ENCODE measurements around the gene GOLT1B. TPM values are rescaled to one million over a fixed set of nuclear protein-coding genes. Genes with fewer than 3 reads are reported as not detected.

GOLT1B gene
- total and polyA plus RNA-seq, 9 of the 15 experiments (the other 6 are each of a cell fraction or from before 2014, with no cell fraction given), result 9.4 to 66.1 (median 26.7) TPM

DNA sequence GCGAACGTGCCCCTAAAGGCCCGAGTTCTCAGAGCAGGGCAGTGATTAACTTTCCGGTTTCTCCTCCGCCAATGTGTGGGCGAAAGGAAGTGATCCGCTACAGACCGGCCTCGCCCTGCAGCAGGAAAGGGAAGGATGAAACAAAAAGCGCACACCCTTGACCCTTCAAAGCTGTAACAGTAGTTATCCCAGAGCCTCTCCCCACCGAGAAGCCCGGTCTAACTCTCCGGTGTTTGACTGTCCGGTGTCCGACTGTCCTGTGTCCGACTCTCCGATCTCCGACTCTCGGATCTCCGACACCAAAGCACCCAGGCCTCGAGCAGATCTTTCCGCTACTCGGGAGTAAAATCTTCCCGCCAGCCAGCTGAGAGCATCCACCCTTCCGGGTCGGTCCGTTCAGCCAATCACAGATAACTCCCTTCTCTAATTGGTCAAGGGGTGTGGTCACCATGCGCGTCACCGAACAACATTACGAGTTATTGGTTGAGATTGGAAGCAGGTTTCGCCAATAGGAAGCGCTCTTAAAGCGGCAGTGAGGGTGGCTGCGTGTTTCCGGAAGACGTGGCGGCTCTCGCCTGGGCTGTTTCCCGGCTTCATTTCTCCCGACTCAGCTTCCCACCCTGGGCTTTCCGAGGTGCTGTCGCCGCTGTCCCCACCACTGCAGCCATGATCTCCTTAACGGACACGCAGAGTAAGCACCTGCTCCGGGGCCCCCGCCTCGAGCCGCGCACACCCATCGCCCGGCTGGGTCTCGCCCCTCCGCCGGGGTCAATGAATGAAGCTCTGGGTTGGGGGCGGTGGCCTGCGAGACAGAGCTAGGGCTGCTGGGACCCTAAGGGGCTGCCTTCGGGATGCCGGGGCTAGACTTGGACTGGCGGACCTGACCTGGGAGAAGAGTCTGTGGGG is at the start of gene GOLT1B, which contains the start of gene RECQL (continued):
- peak; percentile 97 for TF ChIP-seq MBD2 (IDR thresholded peaks at IDR 0.05; ENCODE audit: borderline replicate concordance, low read depth)
- TF ChIP-seq CC2D1A (IDR thresholded peaks at IDR 0.05), result peak; percentile 92
- TF ChIP-seq CTBP1 (IDR thresholded peaks at IDR 0.05; ENCODE audit: borderline replicate concordance), result peak; percentile 55; the same call in 1 of the 2 replicates
- peak; percentile 41; the same call in 1 of the 2 replicates for TF ChIP-seq FOXP1 (CRISPR knock-in tag; IDR thresholded peaks at IDR 0.05)
- no peak for TF ChIP-seq ZNF23 (CRISPR knock-in tag; IDR thresholded peaks at IDR 0.05)
- TF ChIP-seq CHD1 (IDR thresholded peaks at IDR 0.05; ENCODE audit: low read length), result no peak
- TF ChIP-seq HNRNPK (IDR thresholded peaks at IDR 0.05; ENCODE audit: low read depth, low read length, poor library complexity, severe bottlenecking), result no peak
- no peak for TF ChIP-seq ADNP (tag; IDR thresholded peaks at IDR 0.05)
- TF ChIP-seq ZNF347 (CRISPR knock-in tag; IDR thresholded peaks at IDR 0.05; ENCODE audit: low read depth), result no peak
- TF ChIP-seq PPARD (CRISPR knock-in tag; IDR thresholded peaks at IDR 0.05), result no peak
- no peak for TF ChIP-seq HSF4 (CRISPR knock-in tag; IDR thresholded peaks at IDR 0.05; ENCODE audit: borderline replicate concordance)
- TF ChIP-seq, protein P1, sequence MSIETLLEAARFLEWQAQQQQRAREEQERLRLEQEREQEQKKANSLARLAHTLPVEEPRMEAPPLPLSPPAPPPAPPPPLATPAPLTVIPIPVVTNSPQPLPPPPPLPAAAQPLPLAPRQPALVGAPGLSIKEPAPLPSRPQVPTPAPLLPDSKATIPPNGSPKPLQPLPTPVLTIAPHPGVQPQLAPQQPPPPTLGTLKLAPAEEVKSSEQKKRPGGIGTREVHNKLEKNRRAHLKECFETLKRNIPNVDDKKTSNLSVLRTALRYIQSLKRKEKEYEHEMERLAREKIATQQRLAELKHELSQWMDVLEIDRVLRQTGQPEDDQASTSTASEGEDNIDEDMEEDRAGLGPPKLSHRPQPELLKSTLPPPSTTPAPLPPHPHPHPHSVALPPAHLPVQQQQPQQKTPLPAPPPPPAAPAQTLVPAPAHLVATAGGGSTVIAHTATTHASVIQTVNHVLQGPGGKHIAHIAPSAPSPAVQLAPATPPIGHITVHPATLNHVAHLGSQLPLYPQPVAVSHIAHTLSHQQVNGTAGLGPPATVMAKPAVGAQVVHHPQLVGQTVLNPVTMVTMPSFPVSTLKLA (conservative IDR thresholded peaks at IDR 0.05), result peak; percentile 99
- TF ChIP-seq ESRRA (IDR thresholded peaks at IDR 0.05; ENCODE audit: borderline replicate concordance, low read depth), result 0 out of 2 replicates have a peak, but pooled peaks have one; percentile 12
- TF ChIP-seq KAT2B (IDR thresholded peaks at IDR 0.05; ENCODE audit: low read depth, low read length), result no peak
- no peak for TF ChIP-seq CAMTA2 (CRISPR knock-in tag; conservative IDR thresholded peaks at IDR 0.05)
- TF ChIP-seq, protein P2, sequence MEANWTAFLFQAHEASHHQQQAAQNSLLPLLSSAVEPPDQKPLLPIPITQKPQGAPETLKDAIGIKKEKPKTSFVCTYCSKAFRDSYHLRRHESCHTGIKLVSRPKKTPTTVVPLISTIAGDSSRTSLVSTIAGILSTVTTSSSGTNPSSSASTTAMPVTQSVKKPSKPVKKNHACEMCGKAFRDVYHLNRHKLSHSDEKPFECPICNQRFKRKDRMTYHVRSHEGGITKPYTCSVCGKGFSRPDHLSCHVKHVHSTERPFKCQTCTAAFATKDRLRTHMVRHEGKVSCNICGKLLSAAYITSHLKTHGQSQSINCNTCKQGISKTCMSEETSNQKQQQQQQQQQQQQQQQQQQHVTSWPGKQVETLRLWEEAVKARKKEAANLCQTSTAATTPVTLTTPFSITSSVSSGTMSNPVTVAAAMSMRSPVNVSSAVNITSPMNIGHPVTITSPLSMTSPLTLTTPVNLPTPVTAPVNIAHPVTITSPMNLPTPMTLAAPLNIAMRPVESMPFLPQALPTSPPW (CRISPR knock-in tag; IDR thresholded peaks at IDR 0.05), result no peak
- no peak for TF ChIP-seq PRPF4 (IDR thresholded peaks at IDR 0.05; ENCODE audit: insufficient read depth, low read depth, low read length, poor library complexity, severe bottlenecking)
- no peak for TF ChIP-seq SMAD1 (IDR thresholded peaks at IDR 0.05; ENCODE audit: low read depth, low read length, partially characterized antibody)
- no peak; the same call in 1 of the 2 replicates for TF ChIP-seq JUN (IDR thresholded peaks at IDR 0.05; ENCODE audit: borderline replicate concordance, low read depth, low read length)
- no peak for TF ChIP-seq JUN (CRISPR knock-in tag; IDR thresholded peaks at IDR 0.05; ENCODE audit: borderline replicate concordance)
- no peak for TF ChIP-seq NCOR1 (IDR thresholded peaks at IDR 0.05)
- peak; percentile 65 for TF ChIP-seq CREB1 (IDR thresholded peaks at IDR 0.05)
- peak; percentile 77 for TF ChIP-seq CREB1 (CRISPR knock-in tag; IDR thresholded peaks at IDR 0.05)
- TF ChIP-seq, protein P3, sequence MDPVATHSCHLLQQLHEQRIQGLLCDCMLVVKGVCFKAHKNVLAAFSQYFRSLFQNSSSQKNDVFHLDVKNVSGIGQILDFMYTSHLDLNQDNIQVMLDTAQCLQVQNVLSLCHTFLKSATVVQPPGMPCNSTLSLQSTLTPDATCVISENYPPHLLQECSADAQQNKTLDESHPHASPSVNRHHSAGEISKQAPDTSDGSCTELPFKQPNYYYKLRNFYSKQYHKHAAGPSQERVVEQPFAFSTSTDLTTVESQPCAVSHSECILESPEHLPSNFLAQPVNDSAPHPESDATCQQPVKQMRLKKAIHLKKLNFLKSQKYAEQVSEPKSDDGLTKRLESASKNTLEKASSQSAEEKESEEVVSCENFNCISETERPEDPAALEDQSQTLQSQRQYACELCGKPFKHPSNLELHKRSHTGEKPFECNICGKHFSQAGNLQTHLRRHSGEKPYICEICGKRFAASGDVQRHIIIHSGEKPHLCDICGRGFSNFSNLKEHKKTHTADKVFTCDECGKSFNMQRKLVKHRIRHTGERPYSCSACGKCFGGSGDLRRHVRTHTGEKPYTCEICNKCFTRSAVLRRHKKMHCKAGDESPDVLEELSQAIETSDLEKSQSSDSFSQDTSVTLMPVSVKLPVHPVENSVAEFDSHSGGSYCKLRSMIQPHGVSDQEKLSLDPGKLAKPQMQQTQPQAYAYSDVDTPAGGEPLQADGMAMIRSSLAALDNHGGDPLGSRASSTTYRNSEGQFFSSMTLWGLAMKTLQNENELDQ (CRISPR knock-in tag; IDR thresholded peaks at IDR 0.05; ENCODE audit: borderline replicate concordance), result no peak

Measured in K562 (cell line).